Measurements from ENCODE around the gene XIST.
A peak's percentile ranks its signal among the peaks of the same experiment; 100 is the strongest.
"Not testable (repeated sequence)": the region's sequence is repeated elsewhere in the genome, so short reads cannot be mapped to it uniquely, and the experiment has no call there.

XIST gene

GRCh38 chrX:73852467-73852866 lies at the start of gene XIST:
Gene XIST, minus strand, starts transcription at chrX:73852714.
- no peak for DNase-seq

GRCh38 chrX:73898315-73898714 lies 45.8 kb upstream of the XIST start:
- not testable (repeated sequence) for DNase-seq

GRCh38 chrX:73892515-73893090 lies 40.1 kb upstream of the XIST start:
- not testable (repeated sequence) for DNase-seq

- DNase-seq, result not testable (repeated sequence)
Observed at GRCh38 chrX:73882260-73882659, 29.7 kb upstream of the XIST start.

- DNase-seq, result no peak
Observed at GRCh38 chrX:73877687-73878086, 25.2 kb upstream of the XIST start.

- DNase-seq, result no peak
Observed at GRCh38 chrX:73876911-73877310, 24.4 kb upstream of the XIST start.

GRCh38 chrX:73868916-73869315 lies 16.4 kb upstream of the XIST start:
- DNase-seq, result no peak

- DNase-seq, result no peak
Observed at GRCh38 chrX:73867144-73867543, 14.6 kb upstream of the XIST start.

GRCh38 chrX:73863852-73864251 lies 11.3 kb upstream of the XIST start:
- no peak for DNase-seq

GRCh38 chrX:73863268-73863667 lies 10.8 kb upstream of the XIST start:
- no peak for DNase-seq

- DNase-seq, result no peak
Observed at GRCh38 chrX:73859622-73860021, 7.1 kb upstream of the XIST start.

GRCh38 chrX:73855546-73855945 lies 3.0 kb upstream of the XIST start:
- peak; percentile 16 for DNase-seq

GRCh38 chrX:73852022-73852421 lies 492 bp downstream of the XIST start:
- no peak for DNase-seq

- no peak for DNase-seq
Observed at GRCh38 chrX:73851014-73852009, 1.2 kb downstream of the XIST start.

- DNase-seq, result no peak
Observed at GRCh38 chrX:73850124-73851013, 2.1 kb downstream of the XIST start.

- DNase-seq, result no peak
Observed at GRCh38 chrX:73849073-73849472, 3.4 kb downstream of the XIST start.

- DNase-seq, result no peak
Observed at GRCh38 chrX:73847991-73848390, 4.5 kb downstream of the XIST start.

GRCh38 chrX:73847100-73847499 lies 5.4 kb downstream of the XIST start:
- DNase-seq, result no peak

- DNase-seq, result no peak
Observed at GRCh38 chrX:73842541-73843234, 9.8 kb downstream of the XIST start.

- no peak for DNase-seq
Observed at GRCh38 chrX:73841337-73841736, 11.2 kb downstream of the XIST start.

- no peak for DNase-seq
Observed at GRCh38 chrX:73840120-73840924, 12.2 kb downstream of the XIST start.

GRCh38 chrX:73839152-73839551 lies 13.4 kb downstream of the XIST start:
- no peak for DNase-seq
